Ascending aorta (tissue), 2 donors: ENCODE measurements around the gene CELA2A. TPM values are rescaled to one million over a fixed set of nuclear protein-coding genes. Genes with fewer than 3 reads are reported as not detected.
"Not testable (repeated sequence)": the region's sequence is repeated elsewhere in the genome, so short reads cannot be mapped to it uniquely, and the experiment has no call there.

ENCODE experiments used
- DNase-seq, 2 donors: peaks; one replicate each; pipeline ENCODE4 v3.0.0-alpha.2; 2019; ENCODE audit warnings: low spot score in 2 of 2
- H3K27ac ChIP-seq, 2 donors: fragments of 200-600 bp; sonication (generic); one replicate each; pipeline ENCODE4 v1.5.1; 2016 to 2017; ENCODE audit warnings: mild to moderate bottlenecking in 1 of 2
- H3K27me3 ChIP-seq: fragments of 200-600 bp; sonication (generic); one replicate; pipeline ENCODE4 v1.5.1; 2017
- H3K36me3 ChIP-seq, 2 donors: fragments of 200-600 bp; sonication (generic); one replicate each; pipeline ENCODE4 v1.5.1; 2016
- H3K4me1 ChIP-seq, 2 donors: fragments of 200-600 bp; sonication (generic); one replicate each; pipeline ENCODE4 v1.5.1; 2016 to 2017; ENCODE audit warnings: mild to moderate bottlenecking in 1 of 2
- H3K4me3 ChIP-seq, 2 donors: fragments of 200-600 bp; sonication (generic); one replicate each; pipeline ENCODE4 v1.5.1; 2016 to 2017; ENCODE audit warnings: mild to moderate bottlenecking in 1 of 2
- H3K9me3 ChIP-seq, 2 donors: fragments of 200-600 bp; sonication (generic); one replicate each; pipeline ENCODE4 v1.5.1; 2016
- intact Hi-C: fragments of 100-400 bp; cut with DNase I; formaldehyde crosslinking; loops from one replicate; pipeline ENCODE4 v1.15.1; 2023
- total RNA-seq: library from RNA; depleted of rRNA; stranded (reverse); fragments of >200 nt; gene quantifications from one replicate; pipeline ENCODE4 v1.1.0, GENCODE V29; 2016
- TF ChIP-seq, protein P1 (sequence below), 3 experiments: fragments of 200-600 bp in 2 of 3; fragments of 450-650 bp in 1 of 3; sonication (generic) in 2 of 3; IDR thresholded peaks; one replicate each; pipeline ENCODE4 v1.5.1; 2016 to 2019; ENCODE audit warnings: antibody characterized with exemption in 3 of 3, mild to moderate bottlenecking in 1 of 3, moderate library complexity in 1 of 3

Gene CELA2A
- total RNA-seq, 1 donor from 2014 or later = not detected

- Histone ChIP-seq H3K4me1 (no peaks in the 10 kb centered on the region), H3K4me3 (no peak overlapping the region), H3K27ac (no peak overlapping the region), H3K9me3 (no peaks in the 10 kb centered on the region), H3K27me3 (no peaks in the 10 kb centered on the region), H3K36me3 (peaks cover 12 to 20% of the 10 kb centered on the region in 2 donors)
- TF ChIP-seq, protein P1, sequence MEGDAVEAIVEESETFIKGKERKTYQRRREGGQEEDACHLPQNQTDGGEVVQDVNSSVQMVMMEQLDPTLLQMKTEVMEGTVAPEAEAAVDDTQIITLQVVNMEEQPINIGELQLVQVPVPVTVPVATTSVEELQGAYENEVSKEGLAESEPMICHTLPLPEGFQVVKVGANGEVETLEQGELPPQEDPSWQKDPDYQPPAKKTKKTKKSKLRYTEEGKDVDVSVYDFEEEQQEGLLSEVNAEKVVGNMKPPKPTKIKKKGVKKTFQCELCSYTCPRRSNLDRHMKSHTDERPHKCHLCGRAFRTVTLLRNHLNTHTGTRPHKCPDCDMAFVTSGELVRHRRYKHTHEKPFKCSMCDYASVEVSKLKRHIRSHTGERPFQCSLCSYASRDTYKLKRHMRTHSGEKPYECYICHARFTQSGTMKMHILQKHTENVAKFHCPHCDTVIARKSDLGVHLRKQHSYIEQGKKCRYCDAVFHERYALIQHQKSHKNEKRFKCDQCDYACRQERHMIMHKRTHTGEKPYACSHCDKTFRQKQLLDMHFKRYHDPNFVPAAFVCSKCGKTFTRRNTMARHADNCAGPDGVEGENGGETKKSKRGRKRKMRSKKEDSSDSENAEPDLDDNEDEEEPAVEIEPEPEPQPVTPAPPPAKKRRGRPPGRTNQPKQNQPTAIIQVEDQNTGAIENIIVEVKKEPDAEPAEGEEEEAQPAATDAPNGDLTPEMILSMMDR (IDR thresholded peaks at IDR 0.05) = no peak
- DNase-seq = no peak
- intact Hi-C loops = no loop called here
Measured at GRCh38 chr1:15426492-15427279, 29.8 kb upstream of the CELA2A start.

- TF ChIP-seq, protein P1 (IDR thresholded peaks at IDR 0.05) = no peak
- Histone ChIP-seq H3K4me1 (no peaks in the 10 kb centered on the region), H3K27ac (no peak overlapping the region), H3K27me3 (no peaks in the 10 kb centered on the region), H3K36me3 (peaks cover 12 to 20% of the 10 kb centered on the region in 2 donors), H3K4me3 (no peak overlapping the region), H3K9me3 (no peaks in the 10 kb centered on the region)
- no peak for DNase-seq
- intact Hi-C loops = no loop called here
Measured at GRCh38 chr1:15427280-15427666, 29.3 kb upstream of the CELA2A start.

GRCh38 chr1:15428252-15428651 lies 28.3 kb upstream of the CELA2A start:
- H3K4me3 ChIP-seq, H3K9me3 ChIP-seq, intact Hi-C loops, H3K27me3 ChIP-seq, H3K27ac ChIP-seq, H3K4me1 ChIP-seq, DNase-seq: not testable (repeated sequence)
- peaks cover 12 to 20% of the 10 kb centered on the region in 2 donors for H3K36me3 ChIP-seq

DNA sequence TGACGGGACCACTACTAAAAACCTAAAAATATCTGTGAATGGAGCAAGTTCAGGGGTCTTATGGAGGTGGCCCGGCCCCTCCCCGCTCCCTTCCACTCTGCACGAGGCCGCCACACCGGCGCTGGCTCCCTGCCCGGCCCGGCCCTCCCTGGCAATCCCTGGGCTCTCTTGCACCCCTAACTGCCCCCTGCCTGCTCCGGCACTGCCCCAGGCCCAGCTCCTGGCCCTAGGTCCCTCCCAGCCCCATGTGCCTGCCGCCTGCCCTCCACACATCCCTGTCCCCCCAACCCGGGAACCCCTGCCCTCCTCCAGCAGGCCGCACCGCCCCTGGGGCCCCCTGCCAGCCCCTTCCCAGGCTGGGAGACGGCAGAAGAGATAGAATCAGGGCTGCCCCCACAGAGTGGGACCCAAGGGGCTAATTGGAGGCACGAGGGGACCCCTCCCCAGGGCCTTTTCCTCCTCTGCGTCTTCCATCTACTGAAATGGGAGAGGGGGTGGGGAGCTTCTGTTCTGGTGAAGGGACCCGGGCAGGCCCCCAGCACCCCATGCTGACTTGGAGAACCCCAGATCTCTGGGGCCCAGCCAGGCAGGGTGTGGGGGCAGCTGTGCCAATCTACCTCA lies 27.6 kb upstream of the CELA2A start:
- TF ChIP-seq, protein P1 (IDR thresholded peaks at IDR 0.05) = no peak
- intact Hi-C loops = no loop called here
- Histone ChIP-seq H3K4me1 (no peaks in the 10 kb centered on the region), H3K9me3 (no peaks in the 10 kb centered on the region), H3K4me3 (no peak overlapping the region), H3K27me3 (no peaks in the 10 kb centered on the region), H3K36me3 (peaks cover 12 to 20% of the 10 kb centered on the region in 2 donors), H3K27ac (no peak overlapping the region)
- no peak for DNase-seq

GRCh38 chr1:15429701-15430149 lies 26.8 kb upstream of the CELA2A start:
- H3K27me3 ChIP-seq = no peaks in the 10 kb centered on the region
- no peaks in the 10 kb centered on the region for H3K4me1 ChIP-seq
- TF ChIP-seq, protein P1 (IDR thresholded peaks at IDR 0.05) = no peak
- no peak for DNase-seq
- H3K27ac ChIP-seq = no peak overlapping the region
- H3K36me3 ChIP-seq = peaks cover 12 to 20% of the 10 kb centered on the region in 2 donors
- H3K4me3 ChIP-seq = no peak overlapping the region
- intact Hi-C loops = no loop called here
- no peaks in the 10 kb centered on the region for H3K9me3 ChIP-seq
